OCI-LY1 (cell line): ENCODE data around the gene GOSR2.

Experiments
- H2AFZ ChIP-seq: fragments of 200-600 bp; sonication (generic), shearing (Covaris generic); 2 replicates; pipeline ENCODE4 v1.6.0; 2014; ENCODE audit warnings: antibody characterized with exemption, mild to moderate bottlenecking, low read length
- H3F3A ChIP-seq: fragments of 200-600 bp; sonication (generic), shearing (Covaris generic); 2 replicates; pipeline ENCODE4 v1.6.0; 2014; ENCODE audit warnings: mild to moderate bottlenecking, antibody characterized with exemption, low read length, moderate library complexity; ENCODE audit not compliant: insufficient read depth
- H3K27ac ChIP-seq: fragments of 200-600 bp; sonication (generic); 2 replicates; pipeline ENCODE4 v1.5.1; 2014; ENCODE audit warnings: low read length, mixed run types, mild to moderate bottlenecking, low read depth; ENCODE audit not compliant: poor library complexity, severe bottlenecking
- H3K27me3 ChIP-seq: fragments of 200-600 bp; sonication (generic); 2 replicates; pipeline ENCODE4 v1.6.0; 2014; ENCODE audit warnings: antibody characterized with exemption, mild to moderate bottlenecking, low read length, moderate library complexity; ENCODE audit not compliant: insufficient read depth
- H3K36me3 ChIP-seq: fragments of 200-600 bp; sonication (generic); 2 replicates; pipeline ENCODE4 v1.6.1; 2014; ENCODE audit warnings: mild to moderate bottlenecking, antibody characterized with exemption, low read length, moderate library complexity, mixed read lengths; ENCODE audit not compliant: insufficient read depth
- H3K4me1 ChIP-seq: fragments of 200-600 bp; sonication (generic); 2 replicates; pipeline ENCODE4 v1.5.1; 2014; ENCODE audit warnings: mild to moderate bottlenecking, low read length, moderate library complexity; ENCODE audit not compliant: insufficient read depth, severe bottlenecking
- H3K4me2 ChIP-seq: fragments of 200-600 bp; sonication (generic), shearing (Covaris generic); 2 replicates; pipeline ENCODE4 v1.6.1; 2014; ENCODE audit warnings: low read length
- H3K4me3 ChIP-seq: fragments of 200-600 bp; sonication (generic); 2 replicates; pipeline ENCODE4 v1.5.1; 2014; ENCODE audit warnings: low read length, low read depth, mild to moderate bottlenecking, mixed read lengths; ENCODE audit not compliant: poor library complexity, severe bottlenecking
- H3K79me2 ChIP-seq: fragments of 200-600 bp; shearing (Covaris generic); 2 replicates; pipeline ENCODE4 v1.6.1; 2016; ENCODE audit warnings: mixed run types, low read length, mixed read lengths; ENCODE audit not compliant: insufficient read depth
- H3K9ac ChIP-seq: fragments of 200-600 bp; sonication (generic), shearing (Covaris generic); 2 replicates; pipeline ENCODE4 v1.6.1; 2014; ENCODE audit warnings: mild to moderate bottlenecking, low read length, mixed read lengths
- H3K9me2 ChIP-seq: fragments of 200-600 bp; sonication (generic), shearing (Covaris generic); 2 replicates; pipeline ENCODE4 v1.6.1; 2014; ENCODE audit warnings: low read depth, mild to moderate bottlenecking, low read length, mixed read lengths
- H3K9me3 ChIP-seq: fragments of 200-600 bp; shearing (Covaris generic); 2 replicates; pipeline ENCODE4 v1.6.1; 2014; ENCODE audit warnings: low read length, mixed read lengths
- H4K20me1 ChIP-seq: fragments of 200-600 bp; sonication (generic), shearing (Covaris generic); 2 replicates; pipeline ENCODE4 v1.6.0; 2016; ENCODE audit warnings: mild to moderate bottlenecking, low read length; ENCODE audit not compliant: insufficient read depth
- CTCF ChIP-seq: fragments of 200-600 bp; sonication (generic), shearing (Covaris generic); IDR thresholded peaks from 2 replicates; pipeline ENCODE4 v1.5.1; 2017; ENCODE audit warnings: mild to moderate bottlenecking, antibody characterized with exemption, low read length, moderate library complexity, mixed read lengths
- EZH2 ChIP-seq: fragments of 200-600 bp; sonication (generic), shearing (Covaris generic); IDR thresholded peaks from 2 replicates; pipeline ENCODE4 v1.8.0; 2017; ENCODE audit warnings: borderline replicate concordance, mixed run types, mild to moderate bottlenecking, antibody characterized with exemption, low read length, moderate library complexity, mixed read lengths

GOSR2 gene

GRCh38 chr17:46947216-46947615 is 24.3 kb downstream of the GOSR2 start:
- no peak overlapping the region for H3K9ac ChIP-seq
- H2AFZ ChIP-seq: no peak overlapping the region
- H3K4me1 ChIP-seq: no peaks in the 10 kb centered on the region
- H3K27me3 ChIP-seq: no peaks in the 10 kb centered on the region
- no peaks in the 10 kb centered on the region for H4K20me1 ChIP-seq
- no peak overlapping the region for H3K4me3 ChIP-seq
- H3K4me2 ChIP-seq: no peak overlapping the region
- no peak overlapping the region for H3K27ac ChIP-seq
- H3K9me3 ChIP-seq: no peaks in the 10 kb centered on the region
- TF ChIP-seq EZH2 (no peak), CTCF (no peak)
- no peaks in the 10 kb centered on the region for H3K79me2 ChIP-seq
- H3K9me2 ChIP-seq: no peaks in the 10 kb centered on the region
- no peaks in the 10 kb centered on the region for H3K36me3 ChIP-seq
- no peaks in the 10 kb centered on the region for H3F3A ChIP-seq

GRCh38 chr17:46948544-46948943 is 25.6 kb downstream of the GOSR2 start:
- Histone ChIP-seq H2AFZ (no peak overlapping the region), H3K27me3 (no peaks in the 10 kb centered on the region), H4K20me1 (no peaks in the 10 kb centered on the region), H3K36me3 (no peaks in the 10 kb centered on the region), H3K27ac (no peak overlapping the region), H3K9me3 (no peaks in the 10 kb centered on the region), H3K79me2 (no peaks in the 10 kb centered on the region), H3K9me2 (no peaks in the 10 kb centered on the region), H3K4me1 (no peaks in the 10 kb centered on the region), H3K9ac (no peak overlapping the region), H3K4me2 (no peak overlapping the region), H3K4me3 (no peak overlapping the region), H3F3A (no peaks in the 10 kb centered on the region)
- TF ChIP-seq CTCF: no peak
- no peak for TF ChIP-seq EZH2

- Histone ChIP-seq H3K4me3 (no peak overlapping the region), H3K9me2 (no peaks in the 10 kb centered on the region), H3F3A (no peaks in the 10 kb centered on the region), H3K36me3 (no peaks in the 10 kb centered on the region), H3K4me1 (no peaks in the 10 kb centered on the region), H3K79me2 (no peaks in the 10 kb centered on the region), H3K9ac (no peak overlapping the region), H3K27ac (no peak overlapping the region), H3K9me3 (no peaks in the 10 kb centered on the region), H4K20me1 (no peaks in the 10 kb centered on the region), H3K27me3 (no peaks in the 10 kb centered on the region), H3K4me2 (no peak overlapping the region), H2AFZ (no peak overlapping the region)
- no peak for TF ChIP-seq EZH2
- no peak for TF ChIP-seq CTCF
Measured at GRCh38 chr17:46949291-46950174, 26.6 kb downstream of the GOSR2 start.
